Mesenchymal stem cell (in vitro differentiated cells and primary cell): ENCODE measurements around the gene SBSN.

Experiments used
- DNase-seq: peaks from one replicate; pipeline ENCODE4 v3.0.0-alpha.2; 2013
- H2AFZ ChIP-seq: one replicate; pipeline ENCODE4 v1.6.1; 2013; ENCODE audit warnings: low read depth, mild to moderate bottlenecking, control low read depth, inconsistent platforms, low read length, moderate library complexity
- H2AK5ac ChIP-seq: 2 replicates; pipeline ENCODE4 v1.6.1; 2013; ENCODE audit warnings: low read length, moderate library complexity, mild to moderate bottlenecking, inconsistent platforms; ENCODE audit not compliant: severe bottlenecking
- H2BK120ac ChIP-seq: one replicate; pipeline ENCODE4 v1.6.1; 2013; ENCODE audit warnings: low read depth, mild to moderate bottlenecking, inconsistent platforms, low read length, moderate library complexity
- H2BK12ac ChIP-seq, 2 experiments: one replicate each; pipeline ENCODE4 v1.6.1; 2013; ENCODE audit warnings: inconsistent platforms in 2 of 2, low read length in 2 of 2, mild to moderate bottlenecking in 2 of 2, moderate library complexity in 2 of 2, control low read depth in 1 of 2
- H2BK15ac ChIP-seq: one replicate; pipeline ENCODE4 v1.6.1; 2013; ENCODE audit warnings: mild to moderate bottlenecking, low read depth, inconsistent platforms; ENCODE audit not compliant: poor library complexity, severe bottlenecking
- H2BK5ac ChIP-seq: 2 replicates; pipeline ENCODE4 v1.6.1; 2013; ENCODE audit warnings: low read depth, mild to moderate bottlenecking, low read length, control low read depth, inconsistent platforms; ENCODE audit not compliant: poor library complexity, severe bottlenecking
- H3K14ac ChIP-seq, 2 experiments: one replicate each; pipeline ENCODE4 v1.6.1; 2013; ENCODE audit warnings: inconsistent platforms in 2 of 2, low read length in 2 of 2, control low read depth in 1 of 2, mild to moderate bottlenecking in 1 of 2, moderate library complexity in 1 of 2
- H3K18ac ChIP-seq, 2 experiments: one replicate each; pipeline ENCODE4 v1.6.1; 2013; ENCODE audit warnings: inconsistent platforms in 2 of 2, low read length in 2 of 2, control low read depth in 1 of 2, low read depth in 1 of 2, mild to moderate bottlenecking in 1 of 2
- H3K23ac ChIP-seq, 2 experiments: one replicate each; pipeline ENCODE4 v1.6.1; 2013; ENCODE audit warnings: inconsistent platforms in 2 of 2, low read length in 2 of 2, mild to moderate bottlenecking in 2 of 2, moderate library complexity in 2 of 2, control low read depth in 1 of 2
- H3K27ac ChIP-seq: 2 replicates; pipeline ENCODE4 v1.5.1; 2013; ENCODE audit warnings: mild to moderate bottlenecking, moderate library complexity, low read length, control low read depth, inconsistent platforms; ENCODE audit not compliant: poor library complexity, severe bottlenecking
- H3K27me3 ChIP-seq, 2 experiments: 2 replicates each; pipeline versions ENCODE4 v1.6.1 to v1.7.0; 2013; ENCODE audit warnings: low read length in 2 of 2, mild to moderate bottlenecking in 2 of 2, moderate library complexity in 2 of 2, control low read depth in 1 of 2, inconsistent platforms in 1 of 2; ENCODE audit not compliant: control insufficient read depth in 1 of 2, insufficient read depth in 1 of 2
- H3K36me3 ChIP-seq, 2 experiments: 2 replicates each; pipeline versions ENCODE4 v1.6.1 to v1.7.0; 2013; ENCODE audit warnings: low read length in 2 of 2, control low read depth in 1 of 2, inconsistent platforms in 1 of 2, low read depth in 1 of 2, mild to moderate bottlenecking in 1 of 2; ENCODE audit not compliant: insufficient read depth in 2 of 2, control insufficient read depth in 1 of 2
- H3K4ac ChIP-seq, 2 experiments: one replicate each; pipeline ENCODE4 v1.6.1; 2013; ENCODE audit warnings: inconsistent platforms in 2 of 2, low read length in 2 of 2, mild to moderate bottlenecking in 2 of 2, moderate library complexity in 2 of 2, control low read depth in 1 of 2, low read depth in 1 of 2
- H3K4me1 ChIP-seq: 2 replicates; pipeline ENCODE4 v1.6.1; 2013; ENCODE audit warnings: low read depth, low read length, control low read depth; ENCODE audit not compliant: control insufficient read depth, insufficient read depth
- H3K4me2 ChIP-seq: 2 replicates; pipeline ENCODE4 v1.6.1; 2013; ENCODE audit warnings: low read length, mild to moderate bottlenecking, inconsistent platforms; ENCODE audit not compliant: poor library complexity, severe bottlenecking
- H3K4me3 ChIP-seq, 2 experiments: 2 replicates each; pipeline versions ENCODE4 v1.5.1 to v1.7.0; 2013; ENCODE audit warnings: low read length in 2 of 2, mild to moderate bottlenecking in 2 of 2, control low read depth in 1 of 2, low read depth in 1 of 2; ENCODE audit not compliant: insufficient read depth in 1 of 2
- H3K79me1 ChIP-seq: replicated peaks from 2 replicates; pipeline ENCODE4 v1.6.1; 2013; ENCODE audit warnings: mild to moderate bottlenecking, control low read depth, low read length, inconsistent platforms; ENCODE audit not compliant: poor library complexity, severe bottlenecking
- H3K9ac ChIP-seq: 2 replicates; pipeline ENCODE4 v1.7.0; 2013; ENCODE audit warnings: mild to moderate bottlenecking, low read length, moderate library complexity
- H3K9me3 ChIP-seq: 2 replicates; pipeline ENCODE4 v1.7.0; 2013; ENCODE audit warnings: mild to moderate bottlenecking, low read length; ENCODE audit not compliant: control insufficient read depth
- H4K8ac ChIP-seq: one replicate; pipeline ENCODE4 v1.6.1; 2013; ENCODE audit warnings: inconsistent platforms, mild to moderate bottlenecking, low read length, moderate library complexity
- H4K91ac ChIP-seq: one replicate; pipeline ENCODE4 v1.6.1; 2013; ENCODE audit warnings: mild to moderate bottlenecking, low read length, inconsistent platforms
- WGBS: methylation state at CpG from one replicate; pipeline ENCODE4 v1.1.7; 2013; ENCODE audit warnings: mixed read lengths; 5-methylcytosine and 5-hydroxymethylcytosine counted together

Gene SBSN

DNA sequence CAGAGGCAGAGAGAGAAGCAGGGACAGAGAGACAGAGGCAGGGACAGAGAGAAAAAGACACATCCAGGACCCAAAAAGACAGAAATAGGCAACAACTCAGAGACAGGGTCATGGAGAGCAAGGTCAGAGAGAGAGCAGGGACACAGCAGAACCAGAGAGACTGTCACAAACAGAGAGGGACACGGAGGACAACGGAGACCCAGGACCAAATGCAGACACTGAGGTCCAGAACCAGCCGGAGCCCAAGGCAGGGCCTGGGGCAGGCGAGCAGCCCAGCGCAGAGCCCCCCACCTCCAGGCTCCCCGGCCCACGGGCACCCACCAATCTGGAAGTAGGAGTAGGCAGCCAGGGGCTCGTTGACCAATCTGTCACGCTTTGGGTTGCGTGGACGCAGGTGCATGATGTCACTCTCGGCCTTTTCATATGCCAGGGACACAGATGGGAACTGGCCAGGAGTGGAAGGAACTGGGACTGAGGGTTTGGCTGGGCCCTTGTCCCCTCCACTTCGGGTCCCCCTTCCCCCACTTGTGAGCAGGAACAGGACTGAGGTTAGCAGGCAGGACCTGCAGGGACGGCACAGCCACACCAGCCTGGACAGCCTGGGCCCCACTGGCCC lies 25.4 kb upstream of the SBSN start:
- Histone ChIP-seq H3K14ac (no peak overlapping the region), H3K23ac (no peak overlapping the region), H3K4me2 (no peak overlapping the region), H3K79me1 (peaks cover 8% of the 10 kb centered on the region), H2BK15ac (peak overlapping the region; percentile 20), H3K9me3 (no peaks in the 10 kb centered on the region), H2BK12ac (no peak overlapping the region), H3K9ac (no peak overlapping the region), H3K18ac (no peak overlapping the region), H2BK120ac (no peak overlapping the region), H3K4ac (no peak overlapping the region), H4K8ac (no peak overlapping the region), H3K4me1 (peaks cover 13% of the 10 kb centered on the region), H3K27me3 (peaks cover 9 to 55% of the 10 kb centered on the region in 2 experiments), H4K91ac (peak overlapping the region; percentile 20), H2BK5ac (no peak overlapping the region), H3K36me3 (peaks cover 8 to 18% of the 10 kb centered on the region in 2 experiments), H3K4me3 (no peak overlapping the region), H3K27ac (no peak overlapping the region), H2AFZ (no peak overlapping the region), H2AK5ac (no peak overlapping the region)
- WGBS = 73% methylated on average over 9 of the region's 14 CpGs
- no peak for DNase-seq

DNA sequence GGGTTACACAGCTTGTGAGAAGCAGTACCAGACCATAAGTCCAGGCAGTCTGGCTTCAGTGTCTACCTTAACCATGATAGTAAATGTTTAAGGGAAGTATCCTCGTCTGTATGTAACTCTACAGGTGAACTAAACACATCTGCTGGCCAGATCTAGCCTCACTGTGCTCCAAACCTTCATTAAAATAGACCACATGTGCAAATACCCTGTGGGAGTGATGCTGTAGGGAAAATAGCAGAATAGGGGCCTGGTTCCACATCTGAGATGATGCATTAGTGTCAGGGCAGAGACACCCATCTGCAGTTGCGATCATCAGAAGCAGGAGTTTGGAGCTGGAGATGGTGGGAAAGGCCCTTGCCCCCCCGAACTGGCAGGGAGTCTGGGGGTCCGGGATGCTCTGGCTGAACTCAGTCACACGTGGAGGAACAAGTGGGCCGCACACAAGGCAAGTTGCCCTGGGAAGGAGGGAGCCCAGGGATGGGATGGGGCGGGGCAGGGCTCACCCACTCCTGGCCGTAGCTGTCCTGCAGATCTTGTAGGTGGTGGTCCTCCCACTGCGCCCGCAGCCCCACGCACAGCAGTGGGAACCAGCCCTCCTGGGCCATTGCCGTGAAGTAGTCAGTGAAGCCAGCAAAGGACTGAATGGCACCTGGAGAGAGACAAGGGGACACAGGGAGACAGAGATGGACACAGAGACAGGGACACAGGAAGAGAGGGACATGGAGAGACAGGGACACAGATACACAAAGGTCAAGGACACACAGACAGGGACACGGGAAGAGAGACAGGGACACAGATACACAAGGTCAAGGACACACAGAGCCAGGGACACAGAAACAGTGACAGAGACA lies 24.6 kb upstream of the SBSN start:
- H3K4me3 ChIP-seq = no peak overlapping the region
- no peak overlapping the region for H3K14ac ChIP-seq
- H2BK12ac ChIP-seq = no peak overlapping the region
- no peak overlapping the region for H4K91ac ChIP-seq
- H2BK120ac ChIP-seq = no peak overlapping the region
- no peak overlapping the region for H4K8ac ChIP-seq
- no peak overlapping the region for H2BK15ac ChIP-seq
- H2AK5ac ChIP-seq = no peak overlapping the region
- no peak for DNase-seq
- H3K79me1 ChIP-seq = peaks cover 15% of the 10 kb centered on the region
- no peak overlapping the region for H2AFZ ChIP-seq
- H3K36me3 ChIP-seq = peaks cover 15 to 24% of the 10 kb centered on the region in 2 experiments
- H3K27me3 ChIP-seq = peaks cover 6 to 47% of the 10 kb centered on the region in 2 experiments
- no peak overlapping the region for H3K27ac ChIP-seq
- no peak overlapping the region for H3K18ac ChIP-seq
- H3K23ac ChIP-seq = no peak overlapping the region
- H3K4me1 ChIP-seq = peaks cover 6% of the 10 kb centered on the region
- no peak overlapping the region for H3K4me2 ChIP-seq
- H3K4ac ChIP-seq = no peak overlapping the region
- H3K9me3 ChIP-seq = no peaks in the 10 kb centered on the region
- H2BK5ac ChIP-seq = no peak overlapping the region
- no peak overlapping the region for H3K9ac ChIP-seq
- 69% methylated on average over 12 of the region's 13 CpGs for WGBS

DNA sequence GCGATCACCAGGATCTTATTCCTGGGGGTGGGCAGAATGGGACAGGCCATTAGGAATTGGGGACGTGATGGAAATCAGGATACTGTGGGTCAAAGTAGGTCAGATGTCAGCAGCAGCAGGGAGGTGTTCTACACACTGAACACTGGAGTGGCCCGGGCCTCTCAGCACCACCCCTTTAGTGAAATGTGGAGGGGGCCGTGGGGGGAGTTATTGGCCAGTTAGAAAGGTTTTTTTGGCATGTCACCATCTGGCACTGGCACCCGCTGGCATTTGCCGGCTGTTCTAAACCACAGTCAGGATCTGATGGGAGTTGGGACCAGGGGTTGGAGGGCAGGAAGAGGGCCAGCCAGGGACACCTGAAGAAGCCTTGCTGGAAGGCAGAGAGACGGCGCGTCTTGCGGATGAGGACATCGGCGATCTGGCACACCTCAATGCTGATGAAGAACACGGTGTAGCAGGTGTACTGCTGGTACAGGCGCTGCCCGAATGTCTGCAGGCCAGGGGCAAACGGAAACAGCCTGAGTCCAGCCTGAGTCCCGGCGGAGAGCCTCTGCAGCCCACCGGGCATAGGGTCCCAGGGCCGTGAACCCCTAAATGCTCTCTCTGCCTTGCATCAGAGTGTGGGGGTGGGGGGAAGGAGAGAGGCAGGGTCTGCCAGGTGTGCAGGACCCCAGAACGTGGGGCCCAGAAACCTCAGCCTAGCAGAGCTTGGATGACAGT lies 23.1 kb upstream of the SBSN start:
- H3K4me3 ChIP-seq = no peak overlapping the region
- H3K4me1 ChIP-seq = peaks cover 7% of the 10 kb centered on the region
- H3K18ac ChIP-seq = no peak overlapping the region
- H2BK15ac ChIP-seq = no peak overlapping the region
- H2AFZ ChIP-seq = no peak overlapping the region
- H3K4ac ChIP-seq = no peak overlapping the region
- H2BK120ac ChIP-seq = no peak overlapping the region
- DNase-seq = no peak
- H3K79me1 ChIP-seq = peaks cover 26% of the 10 kb centered on the region
- no peak overlapping the region for H3K4me2 ChIP-seq
- H3K23ac ChIP-seq = no peak overlapping the region
- H4K8ac ChIP-seq = no peak overlapping the region
- H3K36me3 ChIP-seq = peaks cover 26 to 31% of the 10 kb centered on the region in 2 experiments
- no peak overlapping the region for H2AK5ac ChIP-seq
- H4K91ac ChIP-seq = no peak overlapping the region
- WGBS = 95% methylated on average over 21 of the region's 21 CpGs
- no peaks in the 10 kb centered on the region for H3K9me3 ChIP-seq
- no peak overlapping the region for H2BK12ac ChIP-seq
- H3K14ac ChIP-seq = no peak overlapping the region
- no peak overlapping the region for H2BK5ac ChIP-seq
- no peak overlapping the region for H3K27ac ChIP-seq
- H3K9ac ChIP-seq = no peak overlapping the region
- H3K27me3 ChIP-seq = peaks cover 4 to 34% of the 10 kb centered on the region in 2 experiments
